SK-N-DZ (cell line): ENCODE data around the gene SHOX.
"Not testable (repeated sequence)": the region's sequence is repeated elsewhere in the genome, so short reads cannot be mapped to it uniquely, and the experiment has no call there.

ENCODE experiments used
- DNase-seq: peaks from one replicate; pipeline ENCODE4 v3.0.0-alpha.2; 2015; ENCODE audit warnings: low spot score

SHOX gene

DNA sequence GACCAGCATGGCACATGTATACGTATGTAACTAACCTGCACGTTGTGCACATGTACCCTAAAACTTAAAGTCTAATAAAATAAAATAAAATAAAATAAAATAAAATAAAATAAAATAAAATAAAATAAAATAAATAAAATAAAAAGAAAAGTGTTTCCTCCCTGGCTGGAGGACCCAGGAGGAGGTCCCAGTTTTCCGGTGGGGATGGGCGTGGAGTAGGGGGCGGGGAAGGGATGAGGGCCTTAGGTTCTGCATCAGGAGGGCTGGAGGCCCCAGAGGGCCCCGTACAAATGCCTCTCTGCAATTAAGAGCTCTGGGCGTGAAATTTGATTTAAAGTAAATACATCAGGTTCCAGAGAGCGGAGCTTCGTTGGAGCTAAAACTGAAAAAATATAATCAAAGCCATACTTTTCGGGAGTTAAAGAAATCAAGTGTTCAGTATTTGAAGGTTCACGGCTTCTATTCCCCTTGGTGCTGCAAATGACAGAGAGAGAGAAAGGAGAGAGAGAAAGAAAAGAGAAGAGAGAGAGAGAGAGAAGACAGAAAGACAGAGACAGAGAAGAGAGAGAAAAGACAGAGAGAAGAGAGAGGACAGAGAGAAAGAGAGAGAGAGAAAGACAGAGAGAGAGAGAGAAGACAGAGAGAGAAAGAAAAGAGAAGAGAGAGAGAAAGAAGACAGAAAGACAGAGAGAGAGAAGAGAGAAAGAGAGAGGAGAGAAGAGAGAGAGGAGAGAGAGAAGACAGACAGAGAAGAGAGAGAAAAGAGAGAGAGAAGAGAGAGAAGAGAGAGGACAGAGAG lies 8.7 kb upstream of the SHOX start:
- no peak for DNase-seq

DNA sequence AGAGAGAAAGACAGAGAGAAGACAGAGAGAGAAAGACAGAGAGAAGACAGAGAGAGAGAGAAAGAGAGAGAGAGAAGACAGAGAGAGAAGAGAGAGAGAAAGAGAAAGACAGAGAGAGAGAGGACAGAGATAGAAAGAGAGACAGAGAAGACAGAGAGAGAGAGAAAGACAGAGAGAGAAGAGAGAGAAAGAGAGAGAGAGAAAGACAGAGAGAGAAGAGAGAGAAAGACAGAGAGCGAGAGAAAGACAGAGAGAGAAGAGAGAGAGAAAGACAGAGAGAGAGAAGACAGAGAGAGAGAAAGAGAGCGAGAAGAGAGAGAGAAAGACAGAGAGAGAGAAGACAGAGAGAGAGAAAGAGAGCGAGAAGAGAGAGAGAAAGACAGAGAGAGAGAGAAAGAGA lies 7.8 kb upstream of the SHOX start:
- not testable (repeated sequence) for DNase-seq

DNA sequence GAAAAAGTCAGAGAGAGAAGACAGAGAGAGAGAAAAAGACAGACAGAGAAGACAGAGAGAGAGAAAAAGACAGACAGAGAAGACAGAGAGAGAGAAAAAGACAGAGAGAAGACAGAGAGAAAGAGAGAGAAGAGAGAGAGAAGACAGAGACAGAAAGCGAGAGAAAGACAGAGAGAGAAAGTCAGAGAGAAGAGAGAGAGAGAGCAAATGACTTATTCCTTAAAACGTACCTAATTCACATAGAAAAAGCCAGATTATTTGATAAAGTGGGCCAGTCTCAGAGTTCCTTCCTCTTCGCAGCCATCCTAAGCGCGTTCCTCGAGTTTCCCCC lies 7.4 kb upstream of the SHOX start:
- DNase-seq: no peak

DNA sequence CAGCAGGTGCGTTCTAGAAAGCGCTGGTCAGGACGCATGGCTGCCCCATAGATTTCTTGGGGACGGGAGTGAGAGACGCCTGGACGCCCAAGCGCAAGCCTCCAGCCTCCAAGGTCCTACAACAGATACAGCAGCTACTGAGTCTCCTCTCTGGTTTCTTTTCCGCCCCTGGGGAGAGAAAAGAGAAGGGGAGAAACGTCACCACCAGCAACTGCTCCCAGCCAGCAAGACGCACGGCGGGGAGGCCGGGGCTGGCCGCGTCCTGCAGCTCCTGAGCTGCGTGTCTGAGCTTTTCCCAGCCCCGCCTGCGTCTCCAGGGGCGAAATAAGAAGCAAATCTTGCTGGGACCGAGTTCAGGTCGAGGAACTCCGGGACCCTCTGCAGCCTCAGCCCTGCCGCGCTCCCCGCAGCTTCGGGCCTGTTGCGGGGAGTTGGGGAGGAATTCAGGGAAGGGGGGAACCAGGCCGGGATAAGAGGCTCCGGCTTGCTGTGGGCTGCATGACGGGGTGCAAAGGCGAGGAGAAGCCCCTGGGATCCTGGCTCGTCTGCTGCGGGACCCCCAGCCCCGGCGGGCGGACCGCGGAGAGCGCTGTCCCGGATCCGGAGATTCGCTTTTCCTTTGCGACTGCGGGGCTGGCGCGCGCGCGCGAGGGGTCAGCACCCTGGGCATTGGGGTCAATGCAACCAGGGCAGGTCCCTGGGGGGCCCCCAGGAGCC lies 6.8 kb upstream of the SHOX start:
- DNase-seq: no peak

DNA sequence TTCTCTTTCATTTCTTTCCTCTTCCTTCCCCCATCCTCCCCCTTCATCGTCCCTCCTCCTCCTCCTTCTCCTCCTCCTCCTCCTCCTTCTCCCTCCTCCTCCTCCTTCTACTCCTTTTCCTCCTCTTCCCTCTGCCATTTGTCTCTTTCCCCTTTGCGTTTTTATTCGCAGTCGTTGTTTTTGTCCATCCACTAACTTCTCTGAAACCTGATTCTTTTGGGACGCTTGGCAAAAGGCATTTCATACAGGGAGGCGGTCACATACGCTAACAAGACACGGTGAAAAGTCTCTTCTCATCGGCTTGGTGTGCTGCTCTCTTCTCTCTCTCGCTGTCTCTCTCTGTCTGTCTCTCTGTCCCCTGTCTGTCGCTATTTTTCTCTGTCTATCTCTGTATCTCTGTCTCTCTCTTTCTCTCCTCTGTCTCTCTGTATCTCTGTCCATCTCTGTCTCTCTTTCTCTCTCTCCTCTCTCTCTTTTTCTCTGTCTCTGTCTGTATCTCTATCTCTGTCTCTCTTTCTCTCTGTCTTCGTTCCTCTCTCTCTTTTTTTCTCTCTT lies 5.4 kb upstream of the SHOX start:
- no peak for DNase-seq

DNA sequence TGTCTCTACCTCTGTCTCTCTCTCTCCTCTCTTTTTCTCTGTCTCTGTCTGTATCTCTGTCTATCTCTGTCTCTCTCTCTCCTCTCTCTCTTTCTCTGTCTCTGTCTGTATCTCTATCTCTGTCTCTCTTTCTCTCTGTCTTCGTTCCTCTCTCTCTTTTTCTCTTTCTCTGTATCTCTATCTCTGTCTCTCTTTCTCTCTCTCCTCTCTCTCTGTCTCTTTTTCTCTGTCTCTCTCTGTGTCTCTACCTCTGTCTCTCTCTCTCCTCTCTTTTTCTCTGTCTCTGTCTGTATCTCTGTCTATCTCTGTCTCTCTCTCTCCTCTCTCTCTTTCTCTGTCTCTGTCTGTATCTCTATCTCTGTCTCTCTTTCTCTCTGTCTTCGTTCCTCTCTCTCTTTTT lies 4.5 kb upstream of the SHOX start:
- DNase-seq: not testable (repeated sequence)

DNA sequence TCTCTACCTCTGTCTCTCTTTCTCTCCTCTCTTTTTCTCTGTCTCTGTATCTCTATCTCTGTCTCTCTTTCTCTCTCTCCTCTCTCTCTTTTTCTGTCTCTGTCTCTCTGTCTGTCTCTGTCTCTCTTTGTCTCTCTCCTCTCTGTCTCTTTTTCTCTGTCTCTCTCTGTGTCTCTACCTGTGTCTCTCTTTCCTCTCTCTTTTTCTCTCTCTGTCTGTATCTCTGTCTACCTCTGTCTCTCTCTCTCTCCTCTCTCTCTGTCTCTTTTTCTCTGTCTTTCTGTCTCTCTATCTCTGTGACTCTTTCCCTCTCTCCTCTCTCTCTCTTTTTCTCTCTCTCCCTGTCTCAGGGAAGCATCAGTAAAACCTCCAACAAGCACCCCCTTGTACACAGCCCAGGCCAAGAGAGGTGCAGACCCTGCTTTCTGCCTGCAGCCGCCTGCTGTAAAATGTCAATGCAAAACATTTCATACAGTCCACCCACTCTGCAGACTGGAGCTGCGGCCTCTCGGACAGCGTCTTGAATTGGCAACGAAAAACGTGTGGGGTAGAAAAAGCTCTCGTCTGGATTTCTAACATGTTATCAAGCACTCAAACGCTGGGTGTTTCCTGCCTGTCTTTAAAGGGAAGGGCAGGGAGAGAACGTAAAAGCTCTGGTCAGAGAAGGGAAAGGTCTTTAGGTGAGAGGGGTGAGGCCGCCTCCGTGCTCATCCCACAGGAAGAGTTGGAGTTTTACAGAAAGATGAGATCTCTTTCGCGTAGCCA lies 3.7 kb upstream of the SHOX start:
- no peak for DNase-seq

DNA sequence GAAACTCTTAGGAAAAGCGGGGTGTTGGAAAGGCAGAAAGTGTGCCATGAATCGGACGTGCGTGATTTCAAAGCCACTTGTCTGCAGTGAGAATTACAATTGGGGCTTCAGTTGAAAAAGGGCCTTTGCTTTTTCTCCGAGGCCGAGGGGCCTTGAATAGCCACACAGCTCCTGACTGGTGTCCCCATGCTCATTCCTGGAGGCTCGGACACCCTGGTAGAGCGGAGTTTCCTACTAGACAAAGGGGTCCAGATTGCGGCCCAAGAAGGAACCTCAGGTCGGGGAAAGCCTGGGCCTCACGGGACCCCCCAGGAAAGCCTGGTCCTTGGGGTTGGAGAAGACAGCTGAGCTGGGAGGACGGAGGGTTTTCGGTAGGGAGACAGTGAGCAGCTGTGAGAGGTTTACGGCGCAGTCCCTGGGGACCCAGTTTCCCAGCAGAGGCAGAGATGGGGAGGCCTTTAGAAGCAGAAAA lies 3.0 kb upstream of the SHOX start:
- no peak for DNase-seq

DNA sequence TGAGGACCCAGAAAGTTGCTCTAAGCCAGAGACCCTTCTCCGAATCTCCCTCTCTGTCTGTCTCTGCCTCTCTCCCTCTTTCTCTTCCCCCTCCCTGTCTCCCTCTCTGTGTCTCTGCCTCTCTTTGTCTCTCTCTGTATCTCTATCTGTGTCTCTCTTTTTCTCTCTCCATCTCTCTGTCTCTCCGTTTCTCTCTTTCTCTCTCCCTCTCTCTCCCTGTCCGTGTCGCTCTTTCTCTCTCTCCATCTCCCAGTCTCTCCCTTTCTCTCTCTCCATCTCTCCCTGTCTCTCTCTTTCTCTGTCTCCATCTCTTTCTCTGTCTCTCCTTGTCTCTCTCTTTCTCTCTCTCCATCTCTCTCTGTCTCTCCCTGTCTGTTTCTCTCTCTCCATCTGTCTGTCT lies 2.6 kb upstream of the SHOX start:
- DNase-seq: no peak

DNA sequence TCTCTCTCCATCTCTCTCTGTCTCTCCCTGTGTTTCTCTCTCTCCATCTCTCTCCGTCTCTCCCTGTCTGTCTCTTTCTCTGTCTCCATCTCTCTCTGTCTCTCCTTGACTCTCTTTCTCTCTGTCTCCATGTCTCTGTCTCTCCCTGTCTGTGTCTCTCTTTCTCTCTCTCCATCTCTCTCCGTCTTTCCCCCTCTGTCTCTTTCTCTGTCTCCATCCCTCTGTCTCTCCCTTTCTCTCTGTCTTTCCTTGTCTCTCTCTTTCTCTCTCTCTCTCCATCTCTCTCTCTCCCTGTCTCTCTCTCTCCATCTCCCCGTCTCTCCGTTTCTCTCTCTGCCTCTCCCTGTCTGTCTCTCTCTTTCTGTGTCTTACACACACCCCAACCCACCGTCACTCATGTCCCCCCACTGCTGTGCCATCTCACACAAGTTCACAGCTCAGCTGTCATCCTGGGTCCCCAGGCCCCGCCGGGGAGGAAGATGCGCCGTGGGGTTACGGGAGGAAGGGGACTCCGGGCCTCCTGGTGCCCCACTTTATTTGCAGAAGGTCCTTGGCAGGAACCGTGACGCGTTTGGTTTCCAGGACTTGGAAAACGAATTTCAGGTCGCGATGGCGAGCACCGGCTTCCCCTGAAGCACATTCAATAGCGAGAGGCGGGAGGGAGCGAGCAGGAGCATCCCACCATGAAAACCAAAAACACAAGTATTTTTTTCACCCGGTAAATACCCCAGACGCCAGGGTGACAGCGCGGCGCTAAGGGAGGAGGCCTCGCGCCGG lies 1.2 kb upstream of the SHOX start:
- no peak for DNase-seq

DNA sequence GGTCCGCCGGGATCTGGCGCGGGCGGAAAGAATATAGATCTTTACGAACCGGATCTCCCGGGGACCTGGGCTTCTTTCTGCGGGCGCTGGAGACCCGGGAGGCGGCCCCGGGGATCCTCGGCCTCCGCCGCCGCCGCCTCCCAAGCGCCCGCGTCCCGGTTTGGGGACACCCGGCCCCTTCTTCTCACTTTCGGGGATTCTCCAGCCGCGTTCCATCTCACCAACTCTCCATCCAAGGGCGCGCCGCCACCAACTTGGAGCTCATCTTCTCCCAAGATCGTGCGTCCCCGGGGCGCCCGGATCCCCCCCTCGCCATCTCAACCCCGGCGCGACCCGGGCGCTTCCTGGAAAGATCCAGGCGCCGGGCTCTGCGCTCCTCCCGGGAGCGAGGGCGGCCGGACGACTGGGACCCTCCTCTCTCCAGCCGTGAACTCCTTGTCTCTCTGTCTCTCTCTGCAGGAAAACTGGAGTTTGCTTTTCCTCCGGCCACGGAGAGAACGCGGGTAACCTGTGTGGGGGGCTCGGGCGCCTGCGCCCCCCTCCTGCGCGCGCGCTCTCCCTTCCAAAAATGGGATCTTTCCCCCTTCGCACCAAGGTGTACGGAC lies 482 bp upstream of the SHOX start:
- no peak for DNase-seq

DNA sequence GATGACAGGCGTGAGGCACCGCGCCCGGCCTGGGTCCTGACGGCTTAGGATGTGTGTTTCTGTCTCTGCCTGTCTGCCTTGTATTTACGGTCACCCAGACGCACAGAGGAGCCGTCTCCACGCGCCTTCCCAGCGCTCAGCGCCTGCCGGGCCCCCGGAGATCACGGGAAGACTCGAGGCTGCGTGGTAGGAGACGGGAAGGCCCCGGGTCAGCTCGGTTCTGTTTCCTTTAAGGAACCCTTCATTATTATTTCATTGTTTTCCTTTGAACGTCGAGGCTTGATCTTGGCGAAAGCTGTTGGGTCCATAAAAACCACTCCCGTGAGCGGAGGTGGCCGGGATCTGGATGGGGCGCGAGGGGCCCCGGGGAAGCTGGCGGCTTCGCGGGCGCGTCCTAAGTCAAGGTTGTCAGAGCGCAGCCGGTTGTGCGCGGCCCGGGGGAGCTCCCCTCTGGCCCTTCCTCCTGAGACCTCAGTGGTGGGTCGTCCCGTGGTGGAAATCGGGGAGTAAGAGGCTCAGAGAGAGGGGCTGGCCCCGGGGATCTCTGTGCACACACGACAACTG lies 1.3 kb downstream of the SHOX start:
- no peak for DNase-seq

DNA sequence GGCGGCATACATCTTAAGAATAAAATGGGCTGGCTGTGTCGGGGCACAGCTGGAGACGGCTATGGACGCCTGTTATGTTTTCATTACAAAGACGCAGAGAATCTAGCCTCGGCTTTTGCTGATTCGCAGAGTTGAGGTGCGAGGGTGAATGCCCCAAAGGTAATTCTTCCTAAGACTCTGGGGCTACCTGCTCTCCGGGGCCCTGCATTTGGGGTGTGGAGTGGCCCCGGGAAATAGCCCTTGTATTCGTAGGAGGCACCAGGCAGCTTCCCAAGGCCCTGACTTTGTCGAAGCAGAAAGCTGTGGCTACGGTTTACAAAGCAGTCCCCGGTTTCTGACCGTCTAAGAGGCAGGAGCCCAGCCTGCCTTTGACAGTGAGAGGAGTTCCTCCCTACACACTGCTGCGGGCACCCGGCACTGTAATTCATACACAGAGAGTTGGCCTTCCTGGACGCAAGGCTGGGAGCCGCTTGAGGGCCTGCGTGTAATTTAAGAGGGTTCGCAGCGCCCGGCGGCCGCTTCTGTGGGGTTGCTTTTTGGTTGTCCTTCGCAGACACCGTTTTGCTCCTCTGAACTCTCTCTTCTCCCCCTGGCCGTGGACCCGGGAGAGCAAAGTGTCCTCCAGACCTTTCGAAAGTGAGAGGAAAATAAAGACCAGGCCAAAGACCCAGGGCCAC lies 1.9 kb downstream of the SHOX start:
- DNase-seq: no peak

DNA sequence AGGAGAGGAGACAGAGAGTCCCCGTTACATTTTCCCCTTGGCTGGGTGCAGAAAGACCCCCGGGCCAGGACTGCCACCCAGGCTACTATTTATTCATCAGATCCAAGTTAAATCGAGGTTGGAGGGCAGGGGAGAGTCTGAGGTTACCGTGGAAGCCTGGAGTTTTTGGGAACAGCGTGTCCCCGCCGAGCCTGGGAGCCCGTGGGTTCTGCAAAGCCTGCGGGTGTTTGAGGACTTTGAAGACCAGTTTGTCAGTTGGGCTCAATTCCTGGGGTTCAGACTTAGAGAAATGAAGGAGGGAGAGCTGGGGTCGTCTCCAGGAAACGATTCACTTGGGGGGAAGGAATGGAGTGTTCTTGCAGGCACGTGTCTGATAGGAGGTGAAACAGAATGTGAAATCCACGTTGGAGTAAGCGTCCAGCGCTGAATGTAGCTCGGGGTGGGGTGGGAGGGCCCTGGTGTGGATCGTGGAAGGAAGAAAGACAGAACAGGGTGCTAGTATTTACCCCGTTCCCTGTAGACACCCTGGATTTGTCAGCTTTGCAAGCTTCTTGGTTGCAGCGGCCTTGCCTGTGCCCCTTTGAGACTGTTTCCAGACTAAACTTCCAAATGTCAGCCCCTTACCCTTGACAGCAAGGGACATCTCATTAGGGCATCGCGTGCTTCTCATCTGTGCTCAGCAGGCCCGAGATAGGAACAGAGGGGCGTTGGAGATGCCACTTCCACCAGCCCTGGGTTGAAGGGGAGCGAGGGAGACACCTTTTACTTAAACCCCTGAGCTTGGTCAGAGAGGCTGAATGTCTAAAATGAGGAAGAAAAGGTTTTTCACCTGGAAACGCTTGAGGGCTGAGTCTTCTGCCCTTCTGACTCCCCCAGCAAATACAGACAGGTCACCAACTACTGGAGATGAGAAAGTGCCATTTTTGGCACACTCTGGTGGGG lies 2.7 kb downstream of the SHOX start:
- DNase-seq: no peak

DNA sequence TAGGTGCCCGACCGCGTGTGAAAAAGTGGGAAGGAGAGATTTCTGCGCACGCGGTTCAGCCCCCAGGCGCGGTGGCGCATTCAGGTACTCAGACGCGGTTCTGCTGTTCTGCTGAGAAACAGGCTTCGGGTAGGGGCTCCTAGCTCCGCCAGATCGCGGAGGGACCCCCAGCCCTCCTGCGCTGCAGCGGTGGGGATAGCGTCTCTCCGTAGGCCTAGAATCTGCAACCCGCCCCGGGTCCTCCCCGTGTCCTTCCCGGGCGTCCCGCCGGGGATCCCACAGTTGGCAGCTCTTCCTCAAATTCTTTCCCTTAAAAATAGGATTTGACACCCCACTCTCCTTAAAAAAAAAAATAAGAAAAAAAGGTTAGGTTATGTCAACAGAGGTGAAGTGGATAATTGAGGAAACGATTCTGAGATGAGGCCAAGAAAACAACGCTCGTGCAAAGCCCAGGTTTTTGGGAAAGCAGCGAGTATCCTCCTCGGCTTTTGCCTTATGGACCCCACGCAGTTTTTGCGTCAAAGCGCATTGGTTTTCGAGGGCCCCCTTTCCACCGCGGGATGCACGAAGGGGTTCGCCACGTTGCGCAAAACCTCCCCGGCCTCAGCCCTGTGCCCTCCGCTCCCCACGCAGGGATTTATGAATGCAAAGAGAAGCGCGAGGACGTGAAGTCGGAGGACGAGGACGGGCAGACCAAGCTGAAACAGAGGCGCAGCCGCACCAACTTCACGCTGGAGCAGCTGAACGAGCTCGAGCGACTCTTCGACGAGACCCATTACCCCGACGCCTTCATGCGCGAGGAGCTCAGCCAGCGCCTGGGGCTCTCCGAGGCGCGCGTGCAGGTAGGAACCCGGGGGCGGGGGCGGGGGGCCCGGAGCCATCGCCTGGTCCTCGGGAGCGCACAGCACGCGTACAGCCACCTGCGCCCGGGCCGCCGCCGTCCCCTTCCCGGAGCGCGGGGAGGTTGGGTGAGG lies 3.7 kb downstream of the SHOX start:
- DNase-seq: no peak

DNA sequence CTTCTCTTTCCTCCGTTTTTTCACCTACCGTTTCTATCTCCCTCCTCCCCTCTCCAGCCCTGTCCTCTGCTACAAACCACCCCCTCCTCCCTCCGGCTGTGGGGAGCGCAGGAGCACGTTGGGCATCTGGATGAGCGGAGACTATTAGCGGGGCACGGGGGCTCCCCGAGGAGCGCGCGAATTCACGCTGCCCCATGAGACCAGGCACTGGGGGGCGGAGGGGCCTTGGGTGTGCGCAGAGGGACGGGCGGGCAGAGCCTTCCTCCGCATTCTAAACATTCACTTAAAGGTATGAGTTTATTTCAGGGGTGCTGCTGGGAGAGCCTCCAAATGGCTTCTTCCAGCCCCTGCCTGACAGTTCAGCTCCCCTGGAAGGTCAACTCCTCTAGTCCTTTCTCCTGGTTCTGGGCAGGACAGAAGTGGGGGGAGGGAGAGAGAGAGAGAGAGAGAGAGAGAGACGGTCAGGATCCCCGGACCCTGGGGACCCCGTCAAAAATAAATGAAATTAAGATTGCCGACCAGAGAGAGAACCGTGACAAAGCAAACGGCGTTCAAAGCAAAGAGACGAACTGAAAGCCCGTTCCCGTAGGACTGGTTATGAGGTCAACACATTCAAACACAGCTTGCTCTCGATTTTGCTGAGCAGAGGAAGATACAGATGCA lies 5.0 kb downstream of the SHOX start:
- no peak for DNase-seq

DNA sequence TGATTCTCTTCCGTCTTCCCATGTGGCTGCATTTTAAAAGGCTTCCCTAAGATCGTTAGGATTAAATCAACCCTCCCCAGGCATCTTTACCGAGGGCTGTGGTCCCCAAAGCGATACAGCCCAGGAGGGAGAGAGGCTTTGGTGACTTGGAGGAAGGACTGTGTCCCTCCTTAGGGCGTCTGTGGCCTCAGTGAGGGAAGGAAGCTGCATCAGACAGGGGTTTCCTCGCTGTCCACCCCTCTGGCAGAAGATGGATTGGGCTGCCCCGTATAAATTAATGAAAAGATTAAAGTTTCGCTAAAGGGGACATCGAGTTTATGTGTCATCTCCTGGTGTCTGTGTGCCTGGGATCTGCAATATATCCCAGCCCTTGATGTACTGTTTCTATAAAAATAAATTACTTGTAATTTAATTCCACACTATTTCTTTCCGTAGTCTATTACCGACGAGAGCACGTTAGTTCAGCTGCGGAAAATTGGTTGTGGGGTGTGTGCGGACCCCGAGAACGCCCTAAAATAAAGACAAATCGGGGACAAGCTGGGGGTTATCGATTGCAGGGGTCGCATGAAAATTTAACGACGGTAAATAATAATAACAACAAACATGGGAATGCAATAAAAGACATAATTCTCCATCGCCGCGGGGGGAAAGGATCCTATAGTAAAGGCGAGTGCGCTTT lies 6.5 kb downstream of the SHOX start:
- no peak for DNase-seq
